OCI-LY3 (cell line): ENCODE measurements around the gene ACOT6.

Experiments
- H2AFZ ChIP-seq: fragments of 200-600, 300-600 bp; shearing (Covaris generic); 2 replicates; pipeline ENCODE4 v1.6.0; 2014; ENCODE audit warnings: antibody characterized with exemption, low read depth, low read length
- H3K27ac ChIP-seq: fragments of 200-600, 300-600 bp; sonication (generic); 2 replicates; pipeline ENCODE4 v1.5.1; 2014; ENCODE audit warnings: mild to moderate bottlenecking, low read length, moderate library complexity, mixed read lengths
- H3K27me3 ChIP-seq: fragments of 200-600, 300-600 bp; sonication (generic); 2 replicates; pipeline ENCODE4 v1.6.1; 2014; ENCODE audit warnings: low read depth, low read length, mixed read lengths
- H3K36me3 ChIP-seq: fragments of 200-600, 300-600 bp; sonication (generic); replicated peaks from 2 replicates; pipeline ENCODE3; 2014; ENCODE audit warnings: low read depth, low read length, mixed read lengths
- H3K4me1 ChIP-seq: fragments of 300-600, 200-600 bp; sonication (generic); 2 replicates; pipeline ENCODE4 v1.6.1; 2014; ENCODE audit warnings: low read length, mixed read lengths
- H3K4me2 ChIP-seq: fragments of 200-600, 300-600 bp; sonication (generic); 2 replicates; pipeline ENCODE4 v1.6.1; 2014; ENCODE audit warnings: low read length, mixed read lengths
- H3K4me3 ChIP-seq: fragments of 300-600, 200-600 bp; sonication (generic); 2 replicates; pipeline ENCODE4 v1.5.1; 2014; ENCODE audit warnings: antibody characterized with exemption, mild to moderate bottlenecking, low read length, moderate library complexity
- H3K79me2 ChIP-seq: fragments of 300-600, 200-600 bp; shearing (Covaris generic); 2 replicates; pipeline ENCODE4 v1.6.1; 2014; ENCODE audit warnings: mild to moderate bottlenecking, low read length, mixed read lengths
- H3K9ac ChIP-seq: fragments of 300-600, 200-600 bp; shearing (Covaris generic); 2 replicates; pipeline ENCODE4 v1.6.0; 2014; ENCODE audit warnings: mild to moderate bottlenecking, low read length, moderate library complexity
- H3K9me3 ChIP-seq: fragments of 200-600, 300-600 bp; shearing (Covaris generic); 2 replicates; pipeline ENCODE4 v1.6.1; 2014; ENCODE audit warnings: low read length, mixed read lengths; ENCODE audit not compliant: insufficient read depth
- H4K20me1 ChIP-seq: fragments of 200-600, 300-600 bp; sonication (generic); 2 replicates; pipeline ENCODE4 v1.6.1; 2016; ENCODE audit warnings: low read length, mixed read lengths; ENCODE audit not compliant: insufficient read depth
- EZH2phosphoT487 ChIP-seq: fragments of 200-600 bp; shearing (Covaris generic); IDR thresholded peaks from 2 replicates; pipeline ENCODE4 v1.6.1; 2018; ENCODE audit warnings: antibody characterized with exemption, mixed run types, low read depth
- TF ChIP-seq, protein P1 (sequence below): fragments of 200-600, 300-600 bp; sonication (generic); IDR thresholded peaks from 2 replicates; pipeline ENCODE4 v1.5.1; 2014; ENCODE audit warnings: antibody characterized with exemption, low read length, low read depth

Gene ACOT6

GRCh38 chr14:73613419-73613963 is 1.2 kb downstream of the ACOT6 start:
- Histone ChIP-seq H2AFZ (no peak overlapping the region), H3K27me3 (peaks cover 15% of the 10 kb centered on the region), H3K36me3 (no peaks in the 10 kb centered on the region), H3K9ac (no peak overlapping the region), H3K4me3 (peak overlapping the region; percentile 81), H4K20me1 (no peaks in the 10 kb centered on the region), H3K79me2 (no peaks in the 10 kb centered on the region), H3K4me1 (no peaks in the 10 kb centered on the region; the same call in 1 of the 2 replicates), H3K9me3 (no peaks in the 10 kb centered on the region), H3K27ac (no peak overlapping the region), H3K4me2 (peak overlapping the region; percentile 65)
- TF ChIP-seq, protein P1, sequence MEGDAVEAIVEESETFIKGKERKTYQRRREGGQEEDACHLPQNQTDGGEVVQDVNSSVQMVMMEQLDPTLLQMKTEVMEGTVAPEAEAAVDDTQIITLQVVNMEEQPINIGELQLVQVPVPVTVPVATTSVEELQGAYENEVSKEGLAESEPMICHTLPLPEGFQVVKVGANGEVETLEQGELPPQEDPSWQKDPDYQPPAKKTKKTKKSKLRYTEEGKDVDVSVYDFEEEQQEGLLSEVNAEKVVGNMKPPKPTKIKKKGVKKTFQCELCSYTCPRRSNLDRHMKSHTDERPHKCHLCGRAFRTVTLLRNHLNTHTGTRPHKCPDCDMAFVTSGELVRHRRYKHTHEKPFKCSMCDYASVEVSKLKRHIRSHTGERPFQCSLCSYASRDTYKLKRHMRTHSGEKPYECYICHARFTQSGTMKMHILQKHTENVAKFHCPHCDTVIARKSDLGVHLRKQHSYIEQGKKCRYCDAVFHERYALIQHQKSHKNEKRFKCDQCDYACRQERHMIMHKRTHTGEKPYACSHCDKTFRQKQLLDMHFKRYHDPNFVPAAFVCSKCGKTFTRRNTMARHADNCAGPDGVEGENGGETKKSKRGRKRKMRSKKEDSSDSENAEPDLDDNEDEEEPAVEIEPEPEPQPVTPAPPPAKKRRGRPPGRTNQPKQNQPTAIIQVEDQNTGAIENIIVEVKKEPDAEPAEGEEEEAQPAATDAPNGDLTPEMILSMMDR, result no peak
- no peak for TF ChIP-seq EZH2phosphoT487

- H3K27me3 ChIP-seq, result peaks cover 4% of the 10 kb centered on the region; the same call in 1 of the 2 replicates
- no peaks in the 10 kb centered on the region for H3K9me3 ChIP-seq
- TF ChIP-seq, protein P1, result no peak
- TF ChIP-seq EZH2phosphoT487, result no peak
- no peaks in the 10 kb centered on the region for H4K20me1 ChIP-seq
- no peak overlapping the region for H3K4me2 ChIP-seq
- no peaks in the 10 kb centered on the region; the same call in 1 of the 2 replicates for H3K4me1 ChIP-seq
- H3K27ac ChIP-seq, result no peak overlapping the region
- H2AFZ ChIP-seq, result no peak overlapping the region
- no peak overlapping the region for H3K4me3 ChIP-seq
- H3K79me2 ChIP-seq, result no peaks in the 10 kb centered on the region
- no peaks in the 10 kb centered on the region for H3K36me3 ChIP-seq
- no peak overlapping the region for H3K9ac ChIP-seq
Measured at GRCh38 chr14:73616831-73617230, 4.5 kb downstream of the ACOT6 start.

GRCh38 chr14:73619524-73619923 is 7.2 kb downstream of the ACOT6 start:
- Histone ChIP-seq H3K4me3 (no peak overlapping the region), H2AFZ (no peak overlapping the region), H3K27ac (no peak overlapping the region), H3K9me3 (no peaks in the 10 kb centered on the region), H3K36me3 (no peaks in the 10 kb centered on the region), H4K20me1 (no peaks in the 10 kb centered on the region), H3K4me1 (no peaks in the 10 kb centered on the region), H3K27me3 (no peaks in the 10 kb centered on the region), H3K4me2 (no peak overlapping the region), H3K9ac (no peak overlapping the region), H3K79me2 (no peaks in the 10 kb centered on the region)
- TF ChIP-seq, protein P1, result no peak
- no peak for TF ChIP-seq EZH2phosphoT487

DNA sequence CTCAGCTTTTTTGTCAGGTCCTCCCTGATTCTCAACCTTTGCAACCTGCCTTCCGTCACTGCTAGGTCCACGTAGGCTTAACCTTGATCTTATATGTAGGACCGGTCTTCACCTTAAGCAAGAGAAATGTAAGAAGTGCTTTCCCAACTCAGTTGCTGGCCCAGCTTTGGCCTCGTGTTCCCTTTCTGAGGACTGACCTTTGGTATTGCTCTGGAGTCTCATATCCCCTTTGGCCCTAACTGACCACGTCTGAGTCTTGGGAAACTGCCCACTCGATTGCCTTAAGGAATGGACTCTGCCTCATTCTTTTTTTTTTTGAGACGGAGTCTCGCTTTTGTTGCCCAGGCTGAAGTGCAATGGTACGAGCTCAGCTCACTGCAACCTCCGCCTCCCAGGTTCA is 8.0 kb downstream of the ACOT6 start:
- Histone ChIP-seq H2AFZ (no peak overlapping the region), H3K4me2 (no peak overlapping the region)

More for the DNA sequence above, 8.0 kb downstream of the ACOT6 start:
- no peak for TF ChIP-seq EZH2phosphoT487
- TF ChIP-seq, protein P1, result no peak
- Histone ChIP-seq H4K20me1 (no peaks in the 10 kb centered on the region), H3K27ac (no peak overlapping the region), H3K9me3 (no peaks in the 10 kb centered on the region), H3K27me3 (no peaks in the 10 kb centered on the region), H3K36me3 (no peaks in the 10 kb centered on the region), H3K79me2 (no peaks in the 10 kb centered on the region), H3K9ac (no peak overlapping the region), H3K4me1 (no peaks in the 10 kb centered on the region), H3K4me3 (no peak overlapping the region)
